Esophagus muscularis mucosa (tissue), 4 donors: ENCODE results near the gene AFMID. TPM values are rescaled to one million over a fixed set of nuclear protein-coding genes. Genes with fewer than 3 reads are reported as not detected.

Experiments
- DNase-seq: peaks from one replicate; pipeline ENCODE4 v3.0.0-alpha.2; 2017; ENCODE audit errors: extremely low spot score
- H3K27ac ChIP-seq, 4 donors: fragments of 200-600 bp; sonication (generic); replicated peaks in 1 of 4; 1 replicate in 3 of 4; 2 replicates in 1 of 4; pipeline ENCODE4 v1.5.1; 2016 to 2019; ENCODE audit warnings: mild to moderate bottlenecking in 1 of 4
- H3K27me3 ChIP-seq, 4 donors: fragments of 200-600 bp; sonication (generic); one replicate each; pipeline versions ENCODE4 v1.5.1 to v1.6.0; 2016 to 2019
- H3K36me3 ChIP-seq, 4 donors: fragments of 200-600 bp; sonication (generic); one replicate each; pipeline ENCODE4 v1.5.1; 2016 to 2019
- H3K4me1 ChIP-seq, 4 donors: fragments of 200-600 bp; sonication (generic); one replicate each; pipeline ENCODE4 v1.5.1; 2016 to 2019
- H3K4me3 ChIP-seq, 4 donors: fragments of 200-600 bp; sonication (generic); 1 replicate in 2 of 4; 2 replicates in 2 of 4; pipeline ENCODE4 v1.5.1; 2016 to 2019; ENCODE audit warnings: mild to moderate bottlenecking in 4 of 4, moderate library complexity in 1 of 4
- H3K9me3 ChIP-seq, 4 donors: fragments of 200-600 bp; sonication (generic); 1 replicate in 3 of 4; 2 replicates in 1 of 4; pipeline ENCODE4 v1.5.1; 2016 to 2019
- EP300 ChIP-seq: sonication (generic); formaldehyde crosslinking; IDR thresholded peaks from one replicate; pipeline ENCODE4 v1.6.1; 2017; ENCODE audit warnings: antibody characterized with exemption
- POLR2A ChIP-seq: fragments of 450-650 bp; IDR thresholded peaks from one replicate; pipeline ENCODE4 v1.6.1; 2017; ENCODE audit warnings: antibody characterized with exemption, moderate library complexity, mild to moderate bottlenecking, low read depth
- POLR2AphosphoS5 ChIP-seq, 2 donors: sonication (generic); formaldehyde crosslinking; IDR thresholded peaks; one replicate each; pipeline ENCODE4 v1.6.1; 2017; ENCODE audit warnings: antibody characterized with exemption in 2 of 2
- WGBS: methylation state at CpG from one replicate; pipeline ENCODE4 v1.1.5; 2018; 5-methylcytosine and 5-hydroxymethylcytosine counted together
- intact Hi-C: fragments of 100-400 bp; cut with DNase I; formaldehyde crosslinking; loops from one replicate; pipeline ENCODE4 v1.15.1; 2023
- total RNA-seq, 4 donors: library from RNA; depleted of rRNA; stranded (reverse); fragments of >200 nt; gene quantifications; one replicate each; pipeline versions ENCODE4 v1.1.0 to v1.2.1, GENCODE V29; 2016
- TF ChIP-seq, protein P1 (sequence below), 3 experiments: fragments of 200-600 bp in 2 of 3; fragments of 450-650 bp in 1 of 3; sonication (generic) in 2 of 3; IDR thresholded peaks; one replicate each; pipeline ENCODE4 v1.5.1; 2017 to 2019; ENCODE audit warnings: antibody characterized with exemption in 3 of 3, mild to moderate bottlenecking in 2 of 3, moderate library complexity in 1 of 3

AFMID gene
- total RNA-seq, 4 donors from 2014 or later: 15.7 to 44.3 (median 25.4) TPM

DNA sequence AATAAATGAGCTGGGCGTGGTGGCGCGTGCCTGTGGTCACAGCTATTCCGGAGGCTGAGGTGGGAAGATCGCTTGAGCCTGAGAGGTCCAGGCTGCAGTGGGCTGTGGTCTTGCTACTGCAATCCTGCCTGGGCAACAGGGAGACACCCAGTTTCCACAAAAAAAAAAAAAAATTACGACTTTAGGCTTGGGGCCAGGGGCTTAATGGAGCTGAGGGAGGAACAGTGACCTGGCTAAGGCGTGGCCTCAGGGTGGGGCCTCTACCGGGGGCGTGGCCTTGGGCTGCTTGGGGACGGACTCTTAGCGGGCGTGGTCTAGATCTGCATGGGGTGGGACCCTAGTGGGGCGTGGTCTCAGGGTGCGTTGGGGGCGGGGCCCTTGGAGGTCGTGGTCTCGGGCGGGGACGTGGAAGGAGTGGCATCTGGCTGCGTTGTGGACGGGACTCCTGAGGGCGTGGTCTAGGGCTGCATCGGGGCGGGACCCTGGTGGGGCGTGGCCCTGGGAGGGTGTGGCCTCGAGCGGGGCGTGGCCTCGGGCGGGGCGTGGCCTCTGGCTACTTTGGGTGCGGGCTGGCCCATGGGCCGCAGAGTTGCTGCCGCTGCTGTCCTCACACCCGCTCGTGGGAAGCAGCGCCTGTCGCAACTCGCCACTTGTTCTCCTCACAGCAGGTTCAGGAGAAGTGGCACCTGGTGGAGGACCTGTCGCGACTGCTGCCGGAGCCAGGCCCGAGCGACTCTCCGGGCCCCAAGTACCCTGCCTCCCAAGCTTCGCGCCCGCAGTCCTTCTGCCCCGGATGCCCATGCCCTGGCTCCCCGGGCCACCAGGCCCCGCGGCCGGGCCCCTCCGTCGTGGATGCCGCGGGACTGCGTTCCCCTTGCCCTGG lies 46.8 kb upstream of the AFMID start:
- Histone ChIP-seq H3K9me3 (no peaks in the 10 kb centered on the region), H3K27ac (peak overlapping the region in 1 of 4 donors; percentile 45), H3K4me1 (peaks cover 26 to 47% (median 43%) of the 10 kb centered on the region in 4 donors), H3K4me3 (peak overlapping the region in 2 of 4 donors; percentile 9 to 15), H3K36me3 (no peaks in the 10 kb centered on the region), H3K27me3 (no peaks in the 10 kb centered on the region)
- DNase-seq: peak; percentile 98
- TF ChIP-seq, protein P1, sequence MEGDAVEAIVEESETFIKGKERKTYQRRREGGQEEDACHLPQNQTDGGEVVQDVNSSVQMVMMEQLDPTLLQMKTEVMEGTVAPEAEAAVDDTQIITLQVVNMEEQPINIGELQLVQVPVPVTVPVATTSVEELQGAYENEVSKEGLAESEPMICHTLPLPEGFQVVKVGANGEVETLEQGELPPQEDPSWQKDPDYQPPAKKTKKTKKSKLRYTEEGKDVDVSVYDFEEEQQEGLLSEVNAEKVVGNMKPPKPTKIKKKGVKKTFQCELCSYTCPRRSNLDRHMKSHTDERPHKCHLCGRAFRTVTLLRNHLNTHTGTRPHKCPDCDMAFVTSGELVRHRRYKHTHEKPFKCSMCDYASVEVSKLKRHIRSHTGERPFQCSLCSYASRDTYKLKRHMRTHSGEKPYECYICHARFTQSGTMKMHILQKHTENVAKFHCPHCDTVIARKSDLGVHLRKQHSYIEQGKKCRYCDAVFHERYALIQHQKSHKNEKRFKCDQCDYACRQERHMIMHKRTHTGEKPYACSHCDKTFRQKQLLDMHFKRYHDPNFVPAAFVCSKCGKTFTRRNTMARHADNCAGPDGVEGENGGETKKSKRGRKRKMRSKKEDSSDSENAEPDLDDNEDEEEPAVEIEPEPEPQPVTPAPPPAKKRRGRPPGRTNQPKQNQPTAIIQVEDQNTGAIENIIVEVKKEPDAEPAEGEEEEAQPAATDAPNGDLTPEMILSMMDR (IDR thresholded peaks at IDR 0.05): no peak
- TF ChIP-seq EP300 (no peak), POLR2A (no peak), POLR2AphosphoS5 (IDR thresholded peaks at IDR 0.05) (peak; percentile 35 to 36)
- intact Hi-C loops: no loop called here
- WGBS: 62% methylated on average over 10 of the region's 58 CpGs

DNA sequence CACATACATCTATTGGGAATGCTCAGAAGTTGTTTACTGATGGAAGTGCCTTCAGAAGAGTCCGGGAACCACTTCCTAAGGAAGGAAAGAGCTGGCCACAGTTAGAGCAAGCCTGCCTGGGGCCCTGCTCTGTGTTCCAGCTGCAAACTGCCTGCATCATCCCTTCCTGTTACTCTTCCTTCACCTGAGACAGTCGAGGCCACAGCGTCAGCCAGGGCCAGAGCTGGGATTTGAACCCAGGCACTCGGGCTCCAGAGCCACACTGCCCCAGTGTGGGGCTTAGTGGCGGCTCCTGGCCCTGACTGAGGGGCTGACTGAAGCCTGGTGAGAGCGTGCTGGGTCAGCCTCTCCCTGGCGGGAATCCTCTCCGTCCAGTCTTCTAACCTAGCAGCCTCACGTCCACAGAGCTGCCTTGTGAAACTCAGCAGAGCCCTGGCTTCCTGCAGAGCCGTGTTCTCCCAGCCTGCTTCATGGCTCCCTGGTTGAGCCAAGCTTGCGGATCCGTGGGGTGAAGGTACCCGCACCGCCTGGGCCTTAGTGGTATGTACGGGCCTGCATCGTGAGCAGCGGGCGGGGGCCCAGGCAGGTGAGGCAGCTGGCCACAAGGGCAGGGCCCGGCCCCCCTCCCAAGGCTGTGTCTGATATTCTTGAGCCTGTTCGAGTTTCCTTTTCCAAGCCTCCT lies 45.6 kb upstream of the AFMID start:
- no peak for TF ChIP-seq POLR2AphosphoS5 (IDR thresholded peaks at IDR 0.05)
- no peak for TF ChIP-seq POLR2A
- Histone ChIP-seq H3K4me3 (no peak overlapping the region), H3K27me3 (no peaks in the 10 kb centered on the region), H3K4me1 (peaks cover 34 to 57% (median 52%) of the 10 kb centered on the region in 4 donors), H3K27ac (no peak overlapping the region), H3K9me3 (no peaks in the 10 kb centered on the region), H3K36me3 (no peaks in the 10 kb centered on the region)
- 80% methylated on average over 18 of the region's 20 CpGs for WGBS
- no peak for DNase-seq
- intact Hi-C loops: no loop called here

DNA sequence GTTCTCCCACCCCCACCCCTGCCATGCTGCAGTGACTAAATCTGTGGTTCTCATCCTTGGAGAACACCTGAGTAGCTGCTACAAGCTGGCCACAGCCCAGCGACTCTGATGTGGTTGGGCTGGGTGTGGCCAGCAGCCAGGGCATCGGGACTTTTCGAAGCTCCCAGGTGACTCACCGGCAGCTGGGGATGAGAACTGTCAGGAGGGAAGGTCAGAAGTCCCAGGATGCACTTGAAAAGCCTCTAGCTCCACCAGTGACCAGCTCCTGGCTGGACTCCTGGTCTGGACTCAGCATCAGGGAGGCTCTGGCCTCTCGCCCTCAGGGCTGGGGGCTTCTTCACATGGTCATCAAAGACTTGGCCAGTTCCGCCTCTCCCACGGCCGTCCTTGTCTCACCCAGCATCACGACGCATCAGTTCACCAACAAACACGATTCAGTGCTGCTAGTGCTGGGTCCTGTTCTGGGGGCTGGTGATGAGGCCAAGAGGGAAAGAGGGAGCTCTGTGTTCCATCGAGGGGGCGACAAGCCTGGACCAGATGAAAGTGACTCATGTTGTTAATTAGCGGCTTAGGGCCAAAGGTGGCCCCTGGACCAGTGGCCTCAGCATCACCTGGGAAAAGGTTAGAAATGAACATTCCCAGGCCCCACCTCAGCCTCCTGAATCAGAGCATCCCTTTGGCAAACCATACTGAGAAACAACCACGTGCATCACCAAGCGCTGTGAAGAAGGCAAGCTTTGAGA lies 44.9 kb upstream of the AFMID start:
- intact Hi-C loops: no loop called here
- Histone ChIP-seq H3K27me3 (no peaks in the 10 kb centered on the region), H3K4me3 (no peak overlapping the region), H3K27ac (no peak overlapping the region), H3K36me3 (no peaks in the 10 kb centered on the region), H3K9me3 (no peaks in the 10 kb centered on the region), H3K4me1 (peaks cover 34 to 57% (median 52%) of the 10 kb centered on the region in 4 donors)
- DNase-seq: no peak
- WGBS: 93% methylated on average over 12 of the region's 16 CpGs
- no peak for TF ChIP-seq POLR2A
- no peak for TF ChIP-seq EP300
- TF ChIP-seq, protein P1 (IDR thresholded peaks at IDR 0.05): no peak
- no peak for TF ChIP-seq POLR2AphosphoS5 (IDR thresholded peaks at IDR 0.05)

DNA sequence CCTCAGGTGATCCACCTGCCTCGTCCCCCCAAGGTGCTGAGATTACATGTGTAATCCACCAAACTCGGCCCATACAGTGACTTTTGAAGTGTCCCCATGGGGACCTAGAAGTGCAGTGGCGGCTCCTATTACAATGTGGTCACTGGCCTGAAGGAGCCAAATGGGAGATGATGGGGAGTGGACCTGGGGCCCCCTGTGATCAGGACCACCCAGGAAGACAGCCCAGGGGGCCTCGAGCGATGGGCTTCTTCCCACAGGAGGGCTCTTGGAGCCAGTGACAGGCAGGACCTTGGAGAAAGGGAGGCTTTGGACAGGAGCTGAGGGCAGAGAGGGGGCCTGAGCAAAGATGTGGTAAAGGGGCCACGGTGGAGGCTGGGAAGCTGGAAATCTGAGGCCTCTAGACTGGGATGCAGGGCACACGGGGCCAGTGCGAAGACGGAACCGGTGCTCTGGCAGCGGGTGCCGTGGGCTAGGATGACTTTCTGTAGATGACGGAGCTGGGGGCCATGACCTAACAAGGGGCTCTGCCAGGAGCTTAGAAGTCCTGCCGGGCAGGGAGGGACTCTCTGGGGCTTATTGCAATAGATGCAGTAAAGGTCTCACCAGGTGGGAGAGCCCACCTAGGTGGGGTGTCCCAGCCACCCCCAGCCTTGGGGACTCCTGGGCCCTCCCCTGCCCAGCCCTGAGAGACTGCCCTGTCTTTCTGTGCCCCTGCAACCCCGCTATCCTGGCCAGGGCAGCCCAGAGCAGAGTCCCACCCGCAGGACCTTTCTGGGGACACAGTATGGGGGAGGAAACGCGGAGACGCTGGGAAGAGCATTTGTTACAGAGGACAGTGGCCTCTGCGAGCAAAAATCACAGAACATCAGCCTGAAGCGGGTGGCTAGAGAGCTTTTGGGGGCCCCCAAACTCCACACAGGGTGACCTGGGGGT lies 43.7 kb upstream of the AFMID start:
- H3K4me1 ChIP-seq: peaks cover 34 to 57% (median 52%) of the 10 kb centered on the region in 4 donors
- 90% methylated on average over 19 of the region's 21 CpGs for WGBS
- H3K36me3 ChIP-seq: no peaks in the 10 kb centered on the region
- intact Hi-C loops: no loop called here
- DNase-seq: no peak
- no peak for TF ChIP-seq POLR2AphosphoS5 (IDR thresholded peaks at IDR 0.05)
- TF ChIP-seq POLR2A: no peak
- no peak for TF ChIP-seq EP300
- TF ChIP-seq, protein P1 (IDR thresholded peaks at IDR 0.05): no peak
- no peak overlapping the region for H3K4me3 ChIP-seq
- H3K27ac ChIP-seq: peak overlapping the region; percentile 28 to 70 (median 57)
- no peaks in the 10 kb centered on the region for H3K27me3 ChIP-seq
- no peaks in the 10 kb centered on the region for H3K9me3 ChIP-seq
